HG03469 (cell line): ENCODE measurements around the gene TWIST2.

ENCODE experiments used
- ATAC-seq: cut with Tn5 transposase; IDR thresholded peaks from one replicate; pipeline ENCODE4 v1.9.1; 2021; ENCODE audit warnings: mild to moderate bottlenecking, moderate library complexity, moderate number of reproducible peaks; ENCODE audit not compliant: unreplicated experiment

The TWIST2 gene

DNA sequence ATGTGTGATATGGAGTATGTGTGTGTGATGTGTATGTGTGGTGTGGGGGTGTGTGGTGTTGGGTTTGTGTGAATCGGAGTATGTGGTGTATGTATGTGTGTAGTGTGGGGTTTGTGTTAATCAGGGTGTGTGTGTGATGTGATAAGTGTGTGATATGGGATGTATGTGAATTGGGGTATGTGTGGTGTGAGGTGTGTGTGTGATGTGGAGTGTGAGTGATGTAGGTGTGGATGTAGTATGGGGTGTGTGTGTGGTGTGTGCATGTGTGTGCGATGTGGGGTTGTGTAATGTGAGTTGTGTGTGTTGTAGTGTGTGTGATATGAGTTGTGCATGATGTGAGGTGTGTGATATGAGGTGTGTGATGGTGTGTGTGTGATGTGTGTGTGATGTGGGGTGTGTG is 54.4 kb downstream of the TWIST2 start:
- no peak for ATAC-seq

GRCh38 chr2:238903141-238903540 is 55.3 kb downstream of the TWIST2 start:
- no peak for ATAC-seq

DNA sequence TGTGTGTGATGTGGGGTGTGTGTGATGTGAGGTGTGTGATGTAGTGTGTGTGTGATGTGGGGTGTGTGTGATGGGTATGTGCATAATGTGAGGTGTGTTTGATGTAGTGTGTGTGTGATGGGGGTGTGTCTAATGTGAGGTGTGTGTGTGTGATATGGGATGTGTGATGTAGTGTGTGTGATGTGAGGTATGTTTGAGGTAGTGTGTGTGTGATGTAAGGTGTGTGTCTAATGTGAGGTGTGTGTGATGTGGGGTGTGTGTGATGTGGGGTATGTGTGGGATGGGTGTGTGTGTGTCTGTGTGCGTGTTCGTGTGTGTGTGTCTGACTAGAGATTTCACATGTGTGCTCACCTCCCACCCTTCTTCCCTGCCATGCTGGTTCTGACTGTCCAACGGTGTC is 56.3 kb downstream of the TWIST2 start:
- ATAC-seq, result no peak

- no peak for ATAC-seq
Measured at GRCh38 chr2:238904716-238905115, 56.8 kb downstream of the TWIST2 start.

DNA sequence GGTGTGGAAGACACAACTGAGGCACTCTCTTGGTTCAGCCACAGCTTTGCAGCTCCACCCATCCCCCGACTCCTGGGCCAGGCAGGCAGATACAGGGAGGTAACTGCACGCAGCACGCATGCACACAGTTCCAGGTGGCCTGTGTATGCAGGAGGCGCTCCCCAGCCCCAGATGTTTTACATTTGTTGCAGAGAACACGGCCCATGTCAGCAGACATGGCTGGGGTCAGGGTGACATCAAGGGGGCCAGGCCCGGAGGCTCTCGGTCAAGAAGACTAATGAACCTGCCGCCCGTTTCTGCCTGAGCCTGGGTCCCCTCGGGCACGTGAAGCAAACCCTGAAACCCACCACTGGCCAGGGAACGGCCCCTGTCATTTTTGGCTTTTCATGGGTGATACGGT is 57.3 kb downstream of the TWIST2 start:
- no peak for ATAC-seq

GRCh38 chr2:238905644-238906043 is 57.8 kb downstream of the TWIST2 start:
- ATAC-seq, result no peak

DNA sequence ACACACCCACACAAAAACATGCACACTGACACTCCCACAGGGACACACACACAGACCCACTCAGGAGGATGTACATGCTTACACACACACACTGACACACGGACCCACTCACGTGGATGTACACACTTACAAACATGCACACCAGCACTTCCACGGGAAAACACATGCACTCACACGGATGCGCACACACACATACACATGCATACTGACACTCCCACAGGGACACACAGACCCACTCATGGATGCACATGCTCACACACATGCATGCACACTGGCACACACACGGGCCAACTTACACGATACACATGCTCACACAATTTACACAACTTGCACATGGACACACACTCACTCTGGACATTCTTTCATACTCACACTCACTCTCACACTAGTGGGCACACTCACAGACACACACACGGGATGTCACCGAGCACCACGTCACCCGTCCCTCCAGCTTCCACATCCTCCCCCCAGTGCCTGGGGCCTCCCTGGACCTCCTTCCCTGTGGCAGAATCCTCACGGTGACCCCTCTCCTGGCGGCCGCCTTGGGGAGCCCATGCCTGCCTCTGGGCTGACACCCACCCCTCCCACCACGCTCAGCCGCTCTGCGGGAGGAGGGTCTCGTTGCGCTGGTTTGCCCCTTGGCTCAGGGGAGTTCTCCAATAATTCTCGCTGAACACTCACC is 58.5 kb downstream of the TWIST2 start:
- ATAC-seq, result no peak

DNA sequence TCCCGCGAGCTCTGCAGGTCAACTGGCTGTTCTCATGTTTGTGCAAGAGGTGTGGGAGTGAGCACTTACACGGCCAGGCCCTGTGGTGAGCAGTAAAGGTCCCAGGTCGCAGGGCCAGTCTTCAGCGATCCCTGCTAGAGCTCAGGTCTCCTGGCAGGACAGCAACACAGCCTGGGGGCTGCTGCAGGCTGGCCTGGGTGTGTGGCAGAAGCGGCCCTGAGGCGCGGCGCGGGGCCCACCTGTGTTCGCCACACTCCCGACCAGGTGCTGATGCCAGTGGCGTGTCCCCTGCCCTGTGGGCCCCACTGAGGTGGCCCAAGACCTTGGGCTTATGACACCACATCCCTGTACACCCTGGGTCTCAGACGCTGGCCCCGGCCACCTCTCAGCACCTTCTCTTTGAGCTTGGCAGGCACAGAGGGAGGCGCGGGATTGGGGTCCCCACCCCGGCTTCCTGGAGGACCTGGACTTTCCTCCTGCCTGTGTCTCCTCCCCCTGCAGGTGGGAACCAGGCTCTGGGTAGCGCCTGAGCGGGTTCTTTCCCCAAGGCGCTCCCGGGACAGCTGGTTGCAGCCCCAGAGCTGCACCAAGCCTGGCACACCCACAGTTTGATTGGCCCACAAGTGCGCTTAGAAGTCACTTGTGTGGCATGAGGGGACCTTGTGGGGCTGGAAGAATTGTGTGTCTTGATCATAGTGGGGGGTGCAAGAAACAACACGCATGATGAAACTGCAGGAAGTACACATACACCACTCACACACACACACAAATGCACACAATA is 59.2 kb downstream of the TWIST2 start:
- no peak for ATAC-seq

DNA sequence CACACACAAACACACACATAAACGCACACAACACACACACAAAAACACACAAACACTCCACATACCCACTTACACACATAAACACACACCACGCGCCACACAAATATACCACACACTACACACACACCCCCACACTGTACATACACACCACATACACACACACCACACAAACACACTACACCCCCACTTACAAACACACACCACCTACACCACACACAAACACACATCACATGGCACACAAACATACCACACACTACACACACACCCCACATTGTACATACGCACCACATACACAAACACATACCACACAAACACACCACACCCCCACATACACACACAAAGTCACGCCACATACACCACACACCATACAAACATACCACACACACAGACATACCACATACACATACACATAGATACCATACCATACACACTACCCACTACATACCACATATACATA is 59.9 kb downstream of the TWIST2 start:
- ATAC-seq, result no peak

GRCh38 chr2:238908960-238909951 is 61.4 kb downstream of the TWIST2 start:
- no peak for ATAC-seq

- no peak for ATAC-seq
Measured at GRCh38 chr2:238910751-238911351, 63.0 kb downstream of the TWIST2 start.

DNA sequence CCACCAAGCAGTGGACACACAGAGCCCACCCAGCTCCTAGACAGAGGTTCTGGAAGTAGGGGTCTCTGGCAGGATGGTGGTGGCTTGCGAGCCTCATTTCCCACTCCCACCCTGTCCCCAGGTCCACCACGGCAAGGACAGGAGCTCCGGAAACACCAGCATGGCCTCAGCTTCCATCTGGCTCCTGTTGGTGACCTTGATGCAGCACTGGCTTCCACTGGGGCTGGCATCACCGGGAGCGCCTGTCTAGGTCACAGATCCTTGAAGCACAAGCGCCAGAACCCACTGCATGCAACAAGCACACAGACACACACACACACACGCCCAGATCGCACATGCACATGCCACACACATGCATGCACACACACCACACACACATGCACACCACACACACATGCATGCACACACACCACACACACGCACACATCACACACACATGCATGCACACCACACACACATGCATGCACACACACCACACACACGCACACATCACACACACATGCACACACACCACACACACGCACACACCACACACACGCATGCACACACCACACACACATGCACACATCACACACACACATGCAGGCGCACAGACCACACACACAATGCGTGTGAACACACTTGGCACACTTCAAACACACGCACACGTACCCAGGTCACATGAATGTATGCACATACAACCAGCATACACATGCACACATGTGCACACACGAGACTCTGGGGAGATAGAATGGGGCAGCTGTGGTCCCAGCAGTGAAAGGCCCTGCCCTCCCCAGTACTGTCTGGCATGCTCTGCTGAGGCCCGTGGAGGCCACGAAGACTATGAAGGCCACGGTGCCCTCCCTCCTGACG is 63.7 kb downstream of the TWIST2 start:
- no peak for ATAC-seq

- ATAC-seq, result no peak
Measured at GRCh38 chr2:238912228-238912915, 64.5 kb downstream of the TWIST2 start.

- no peak for ATAC-seq
Measured at GRCh38 chr2:238912916-238913875, 65.3 kb downstream of the TWIST2 start.

DNA sequence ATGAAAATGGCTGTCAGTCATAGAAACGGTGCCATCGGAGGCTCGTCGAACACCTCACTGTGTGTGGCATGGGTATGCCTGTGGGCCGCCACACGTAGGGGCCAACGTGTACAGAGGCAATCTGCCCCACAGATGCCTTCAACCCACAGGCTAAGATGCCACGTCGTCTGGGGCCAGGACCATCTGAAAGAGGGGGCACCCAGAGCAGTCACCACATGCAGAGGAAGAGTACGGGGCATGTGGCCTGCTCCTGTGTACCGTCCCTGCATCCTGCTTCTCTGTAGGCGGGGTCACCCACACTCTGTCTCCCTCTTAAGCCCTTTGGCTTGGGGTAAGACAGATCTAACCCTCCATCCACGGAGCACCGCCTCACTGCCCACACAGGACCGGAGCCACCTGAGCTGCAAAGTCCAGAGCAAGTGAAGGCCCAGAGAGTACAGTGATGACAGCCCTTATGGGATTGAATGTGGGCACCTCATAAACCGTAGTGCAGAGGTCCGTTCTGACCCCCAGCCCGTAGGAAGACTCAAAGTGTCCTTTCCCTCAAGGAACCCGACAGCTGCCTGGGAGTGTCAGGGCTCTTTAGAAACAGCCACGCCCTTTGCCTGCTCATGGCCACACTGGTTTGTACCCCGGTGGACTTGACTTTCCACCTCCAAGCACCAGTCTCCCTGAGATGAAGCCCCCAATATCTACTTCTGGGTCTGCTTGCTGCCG is 66.2 kb downstream of the TWIST2 start:
- no peak for ATAC-seq

DNA sequence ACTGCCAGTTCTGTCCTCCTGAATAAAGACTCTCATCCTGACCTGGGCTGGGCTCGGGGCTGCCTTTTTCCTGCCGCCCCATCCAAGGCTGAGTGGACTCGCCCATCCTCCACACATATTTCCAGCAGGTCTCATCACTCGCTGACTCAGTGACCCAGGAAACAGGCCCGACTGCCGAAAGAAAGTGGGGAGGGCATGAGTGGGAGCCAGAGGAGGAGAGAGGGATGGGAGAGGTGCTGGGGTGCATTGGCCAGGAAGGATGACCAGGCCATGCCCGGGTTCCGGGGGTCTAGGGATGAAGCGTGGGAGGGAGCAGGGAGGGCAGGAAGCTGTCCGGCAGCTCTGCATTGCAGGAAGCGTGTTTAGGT is 66.7 kb downstream of the TWIST2 start:
- no peak for ATAC-seq

- ATAC-seq, result no peak
Measured at GRCh38 chr2:238915196-238915595, 67.3 kb downstream of the TWIST2 start.

- ATAC-seq, result no peak
Measured at GRCh38 chr2:238915596-238915995, 67.7 kb downstream of the TWIST2 start.
